CD4-positive, alpha-beta T cell (primary cell): ENCODE results near the gene CGGBP1. TPM values are rescaled to one million over a fixed set of nuclear protein-coding genes. Genes with fewer than 3 reads are reported as not detected.
A peak's percentile ranks its signal among the peaks of the same experiment; 100 is the strongest.

Experiments
- ATAC-seq: fragments of 200-7000 bp; cut with Tn5 transposase; one replicate; pipeline ENCODE4 v1.10.0; 2022; ENCODE audit warnings: mild to moderate bottlenecking; ENCODE audit not compliant: poor library complexity
- CTCF ChIA-PET: fragments of 350-600 bp; sonication (Branson Sonifier 250); formaldehyde crosslinking; loops from one replicate; lab custom pipeline; 2021; ENCODE audit warnings: antibody characterized with exemption, inconsistent platforms; lab: Charles Lee
- POLR2A ChIA-PET: fragments of 350-600 bp; sonication (Branson Sonifier 250); formaldehyde crosslinking; loops from one replicate; lab custom pipeline; 2021; ENCODE audit warnings: antibody characterized with exemption, inconsistent platforms; lab: Charles Lee
- DNase-seq, 14 experiments: peaks; one replicate each; pipeline ENCODE4 v3.0.0-alpha.2; 2013 to 2020; ENCODE audit warnings: mixed read lengths in 2 of 14
- H3K27ac ChIP-seq, 2 donors: one replicate each; pipeline versions ENCODE4 v1.5.1 to v1.7.0; 2013; ENCODE audit warnings: low read length in 2 of 2, low read depth in 1 of 2, mild to moderate bottlenecking in 1 of 2
- H3K27me3 ChIP-seq, 2 experiments: 1 replicate in 1 of 2; 2 replicates in 1 of 2; pipeline versions ENCODE4 v1.6.1 to v1.7.0; 2013; ENCODE audit warnings: low read length in 2 of 2, control low read depth in 1 of 2, mild to moderate bottlenecking in 1 of 2, moderate library complexity in 1 of 2; ENCODE audit not compliant: insufficient read depth in 2 of 2, control insufficient read depth in 1 of 2
- H3K36me3 ChIP-seq: one replicate; pipeline ENCODE4 v1.6.1; 2013; ENCODE audit warnings: low read length, control low read depth; ENCODE audit not compliant: insufficient read depth
- H3K4me1 ChIP-seq: one replicate; pipeline ENCODE4 v1.6.1; 2013; ENCODE audit warnings: low read length, control low read depth; ENCODE audit not compliant: insufficient read depth
- H3K4me3 ChIP-seq: one replicate; pipeline ENCODE4 v1.5.1; 2013; ENCODE audit warnings: mild to moderate bottlenecking, low read length, moderate library complexity
- H3K9me3 ChIP-seq, 2 experiments: 1 replicate in 1 of 2; 2 replicates in 1 of 2; pipeline versions ENCODE4 v1.6.1 to v1.7.0; 2013; ENCODE audit warnings: low read length in 2 of 2, mild to moderate bottlenecking in 2 of 2, control low read depth in 1 of 2, moderate library complexity in 1 of 2; ENCODE audit not compliant: control insufficient read depth in 1 of 2, insufficient read depth in 1 of 2
- H3K27ac Mint-ChIP-seq: one replicate; pipeline ENCODE4 v1.8.0; 2020; ENCODE audit warnings: mixed read lengths
- H3K27me3 Mint-ChIP-seq: one replicate; pipeline ENCODE4 v1.8.0; 2021; ENCODE audit warnings: mixed read lengths
- H3K36me3 Mint-ChIP-seq: one replicate; pipeline ENCODE4 v1.8.0; 2021; ENCODE audit warnings: low read depth, mixed read lengths
- H3K4me1 Mint-ChIP-seq: one replicate; pipeline ENCODE4 v1.8.0; 2021; ENCODE audit warnings: low read depth, mixed read lengths
- H3K4me3 Mint-ChIP-seq: one replicate; pipeline ENCODE4 v1.8.0; 2020; ENCODE audit warnings: mild to moderate bottlenecking, mixed read lengths
- H3K9me3 Mint-ChIP-seq: one replicate; pipeline ENCODE4 v1.8.0; 2020; ENCODE audit warnings: mixed read lengths
- intact Hi-C, 2 experiments: fragments of 100-400 bp; cut with DNase I in 1 of 2; cut with micrococcal nuclease in 1 of 2; formaldehyde crosslinking; loops; one replicate each; pipeline versions ENCODE4 v1.15.1 to v1.9.0; 2023 to 2025; cut with DNase I, micrococcal nuclease
- total RNA-seq, 174 experiments: library from RNA in 2 of 174; stranded (reverse) in 2 of 174; gene quantifications; one replicate each; pipeline ENCODE4 v1.2.3 and lab custom pipeline; 2021 to 2026
- TF ChIP-seq, protein P1 (sequence below): fragments of 200-600 bp; IDR thresholded peaks from one replicate; pipeline ENCODE4 v1.8.0; 2022; ENCODE audit warnings: antibody characterized with exemption, mild to moderate bottlenecking

The CGGBP1 gene
- total RNA-seq, 2 experiments from 2014 or later: 88.7 to 89.7 TPM

DNA sequence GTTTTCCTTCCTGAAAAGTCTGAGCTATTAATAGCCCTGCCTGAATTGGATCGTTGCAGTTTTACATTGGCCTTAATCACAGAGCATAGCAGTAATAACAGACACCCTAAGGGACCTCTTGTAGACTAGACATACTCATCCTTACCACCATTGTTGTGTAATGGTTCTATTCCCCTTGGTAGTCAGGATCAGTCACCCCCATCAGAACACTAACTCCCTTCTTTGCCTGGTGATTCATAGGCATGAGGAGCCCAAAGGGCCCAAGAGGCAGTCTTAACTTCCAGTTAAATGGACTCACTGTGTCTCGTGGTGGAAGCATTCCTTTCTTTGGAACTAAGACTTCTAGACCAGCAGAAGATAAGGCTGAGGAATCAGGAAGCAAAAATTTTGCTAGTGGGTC, 20.2 kb downstream of the CGGBP1 start:
- Mint-ChIP-seq H3K27me3 (no peaks in the 10 kb centered on the region), H3K9me3 (no peaks in the 10 kb centered on the region), H3K27ac (no peak overlapping the region), H3K36me3 (no peaks in the 10 kb centered on the region), H3K4me3 (no peak overlapping the region), H3K4me1 (peaks cover 12% of the 10 kb centered on the region)
- Histone ChIP-seq H3K4me3 (no peak overlapping the region), H3K36me3 (no peaks in the 10 kb centered on the region), H3K4me1 (no peaks in the 10 kb centered on the region), H3K9me3 (no peaks in the 10 kb centered on the region), H3K27ac (no peak overlapping the region), H3K27me3 (no peaks in the 10 kb centered on the region)
- ATAC-seq (no peak), DNase-seq (no peak)
- CTCF ChIA-PET: no interaction called here
- POLR2A ChIA-PET: interaction anchor here (1.2 kb wide), 1 partner anchor 20 kb away, joined by 3 read pairs; the partner anchor contains the start of genes CGGBP1 and ZNF654
- TF ChIP-seq, protein P1, sequence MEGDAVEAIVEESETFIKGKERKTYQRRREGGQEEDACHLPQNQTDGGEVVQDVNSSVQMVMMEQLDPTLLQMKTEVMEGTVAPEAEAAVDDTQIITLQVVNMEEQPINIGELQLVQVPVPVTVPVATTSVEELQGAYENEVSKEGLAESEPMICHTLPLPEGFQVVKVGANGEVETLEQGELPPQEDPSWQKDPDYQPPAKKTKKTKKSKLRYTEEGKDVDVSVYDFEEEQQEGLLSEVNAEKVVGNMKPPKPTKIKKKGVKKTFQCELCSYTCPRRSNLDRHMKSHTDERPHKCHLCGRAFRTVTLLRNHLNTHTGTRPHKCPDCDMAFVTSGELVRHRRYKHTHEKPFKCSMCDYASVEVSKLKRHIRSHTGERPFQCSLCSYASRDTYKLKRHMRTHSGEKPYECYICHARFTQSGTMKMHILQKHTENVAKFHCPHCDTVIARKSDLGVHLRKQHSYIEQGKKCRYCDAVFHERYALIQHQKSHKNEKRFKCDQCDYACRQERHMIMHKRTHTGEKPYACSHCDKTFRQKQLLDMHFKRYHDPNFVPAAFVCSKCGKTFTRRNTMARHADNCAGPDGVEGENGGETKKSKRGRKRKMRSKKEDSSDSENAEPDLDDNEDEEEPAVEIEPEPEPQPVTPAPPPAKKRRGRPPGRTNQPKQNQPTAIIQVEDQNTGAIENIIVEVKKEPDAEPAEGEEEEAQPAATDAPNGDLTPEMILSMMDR: no peak
- intact Hi-C loops: no loop called here

DNA sequence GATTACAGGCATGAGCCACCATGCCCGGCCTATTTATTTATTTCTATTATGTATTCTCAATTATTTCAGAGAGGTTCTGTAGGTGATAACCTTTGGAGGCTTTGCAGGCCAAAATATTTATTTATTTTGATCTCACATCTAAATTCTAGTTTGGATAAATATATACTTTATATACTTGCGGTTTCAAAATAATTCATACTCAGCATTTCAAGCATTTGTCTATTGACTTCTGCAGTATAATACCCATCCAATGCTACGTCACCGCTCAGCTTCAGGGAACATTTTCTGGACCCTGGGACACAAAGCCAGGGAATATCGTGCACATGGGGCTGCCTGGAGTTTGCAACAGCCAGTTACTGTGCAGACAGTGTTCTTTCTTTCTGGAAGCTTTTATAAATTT, 22.6 kb downstream of the CGGBP1 start:
- intact Hi-C loops: no loop called here
- Histone ChIP-seq H3K27ac (no peak overlapping the region), H3K4me3 (no peak overlapping the region), H3K27me3 (no peaks in the 10 kb centered on the region), H3K4me1 (peaks cover 4% of the 10 kb centered on the region), H3K36me3 (no peaks in the 10 kb centered on the region), H3K9me3 (no peaks in the 10 kb centered on the region)
- Mint-ChIP-seq H3K9me3 (no peaks in the 10 kb centered on the region), H3K27me3 (no peaks in the 10 kb centered on the region), H3K27ac (no peak overlapping the region), H3K36me3 (no peaks in the 10 kb centered on the region), H3K4me3 (no peak overlapping the region), H3K4me1 (peaks cover 35% of the 10 kb centered on the region)
- ATAC-seq: no peak
- DNase-seq: no peak
- CTCF ChIA-PET: interaction anchor here (0.6 kb wide), 1 partner anchor 77 kb away, joined by 3 read pairs; no protein-coding TSS in a partner anchor
- TF ChIP-seq, protein P1: no peak
- POLR2A ChIA-PET: no interaction called here

DNA sequence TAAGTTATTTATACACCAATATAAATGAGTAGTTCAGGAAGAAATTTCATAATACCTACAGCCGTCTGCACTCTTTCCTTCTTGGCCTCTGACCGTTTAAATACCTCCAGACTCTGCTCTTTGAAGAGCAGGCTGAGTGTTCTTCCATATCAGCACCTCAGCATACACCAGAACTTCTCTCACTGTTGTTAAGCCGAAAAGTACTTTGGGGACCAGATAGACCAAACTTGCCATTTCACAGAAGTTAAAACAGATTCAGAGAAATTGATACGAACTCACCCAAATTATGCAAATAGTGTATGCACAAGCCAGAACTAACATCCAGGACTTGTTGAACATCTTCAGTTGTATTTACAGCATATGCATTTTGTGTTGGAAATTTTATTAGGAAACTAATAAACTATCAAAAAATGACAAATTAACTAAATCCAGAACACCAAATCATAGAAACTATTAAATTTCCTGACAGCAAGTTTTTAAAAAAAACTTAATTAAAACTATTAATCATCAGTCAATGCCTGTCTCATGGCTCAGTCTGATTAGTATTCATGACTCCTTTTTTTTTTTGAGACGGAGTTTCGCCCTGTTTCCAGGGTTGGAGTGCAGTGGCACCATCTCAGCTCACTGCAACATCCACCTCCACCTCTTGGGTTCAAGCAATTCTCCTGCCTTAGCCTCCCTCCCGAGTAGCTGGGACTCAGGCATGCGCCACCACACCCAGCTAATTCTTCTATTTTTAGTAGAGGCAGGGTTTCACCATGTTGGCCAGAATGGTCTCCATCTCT, 24.1 kb downstream of the CGGBP1 start:
- ATAC-seq (no peak), DNase-seq (peak in 1 of 14 experiments; percentile 5)
- Histone ChIP-seq H3K4me1 (peaks cover 4% of the 10 kb centered on the region), H3K4me3 (no peak overlapping the region), H3K27me3 (no peaks in the 10 kb centered on the region), H3K9me3 (no peaks in the 10 kb centered on the region), H3K27ac (no peak overlapping the region), H3K36me3 (no peaks in the 10 kb centered on the region)
- Mint-ChIP-seq H3K27me3 (no peaks in the 10 kb centered on the region), H3K27ac (peak overlapping the region; percentile 60), H3K4me3 (no peak overlapping the region), H3K36me3 (no peaks in the 10 kb centered on the region), H3K4me1 (peaks cover 44% of the 10 kb centered on the region), H3K9me3 (no peaks in the 10 kb centered on the region)
- TF ChIP-seq, protein P1: no peak
- intact Hi-C loops: no loop called here
- ChIA-PET POLR2A (interaction anchor here (1.9 kb wide), 1 partner anchor 24 kb away, joined by 7 read pairs; the partner anchor contains the start of gene CGGBP1), CTCF (interaction anchor here (0.7 kb wide), 2 partner anchors 17 to 79 kb away, joined by 3 read pairs; no protein-coding TSS in a partner anchor)
